ENCODE data around the gene CYTL1.

GRCh38 chr4:5018096-5018495 is 1.2 kb downstream of the CYTL1 start:
- no peak for TF ChIP-seq MAX (CRISPR knock-in tag; IDR thresholded peaks at IDR 0.05)
- TF ChIP-seq, protein P1, sequence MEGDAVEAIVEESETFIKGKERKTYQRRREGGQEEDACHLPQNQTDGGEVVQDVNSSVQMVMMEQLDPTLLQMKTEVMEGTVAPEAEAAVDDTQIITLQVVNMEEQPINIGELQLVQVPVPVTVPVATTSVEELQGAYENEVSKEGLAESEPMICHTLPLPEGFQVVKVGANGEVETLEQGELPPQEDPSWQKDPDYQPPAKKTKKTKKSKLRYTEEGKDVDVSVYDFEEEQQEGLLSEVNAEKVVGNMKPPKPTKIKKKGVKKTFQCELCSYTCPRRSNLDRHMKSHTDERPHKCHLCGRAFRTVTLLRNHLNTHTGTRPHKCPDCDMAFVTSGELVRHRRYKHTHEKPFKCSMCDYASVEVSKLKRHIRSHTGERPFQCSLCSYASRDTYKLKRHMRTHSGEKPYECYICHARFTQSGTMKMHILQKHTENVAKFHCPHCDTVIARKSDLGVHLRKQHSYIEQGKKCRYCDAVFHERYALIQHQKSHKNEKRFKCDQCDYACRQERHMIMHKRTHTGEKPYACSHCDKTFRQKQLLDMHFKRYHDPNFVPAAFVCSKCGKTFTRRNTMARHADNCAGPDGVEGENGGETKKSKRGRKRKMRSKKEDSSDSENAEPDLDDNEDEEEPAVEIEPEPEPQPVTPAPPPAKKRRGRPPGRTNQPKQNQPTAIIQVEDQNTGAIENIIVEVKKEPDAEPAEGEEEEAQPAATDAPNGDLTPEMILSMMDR (IDR thresholded peaks at IDR 0.05), result no peak

All from WTC11 (cell line).